K562 (cell line): Measurements from ENCODE around the gene ECM2. TPM values are rescaled to one million over a fixed set of nuclear protein-coding genes. Genes with fewer than 3 reads are reported as not detected.

ENCODE experiments used
- CEBPB ChIP-seq: fragments of 450-650 bp; IDR thresholded peaks from 2 replicates; pipeline ENCODE4 v1.6.1; 2016; ENCODE audit warnings: missing genetic modification characterization, missing compliant biosample characterization
- CREB1 ChIP-seq, 2 experiments: sonication (generic) in 1 of 2; formaldehyde crosslinking in 1 of 2; IDR thresholded peaks; 2 replicates each; pipeline versions ENCODE4 v1.6.1 to v1.8.0; 2012 to 2022; ENCODE audit warnings: inconsistent platforms in 1 of 2, mild to moderate bottlenecking in 1 of 2, missing genetic modification reagents in 1 of 2, moderate library complexity in 1 of 2
- FIP1L1 ChIP-seq: fragments of 200-400 bp; formaldehyde crosslinking; IDR thresholded peaks from 2 replicates; pipeline ENCODE4 v1.6.1; 2018; ENCODE audit warnings: mild to moderate bottlenecking, low read depth, low read length; ENCODE audit not compliant: poor library complexity, severe bottlenecking
- LEF1 ChIP-seq: fragments of 450-650 bp; IDR thresholded peaks from 2 replicates; pipeline ENCODE4 v1.6.1; 2016; ENCODE audit warnings: mild to moderate bottlenecking
- MAFF ChIP-seq: IDR thresholded peaks from 2 replicates; pipeline ENCODE4 v1.6.1; 2012; ENCODE audit warnings: low read length, improper control_type of control experiment
- MAFK ChIP-seq: IDR thresholded peaks from 2 replicates; pipeline ENCODE4 v1.6.1; 2011; ENCODE audit warnings: low read length, improper control_type of control experiment
- NRF1 ChIP-seq, 2 experiments: fragments of 450-650 bp; IDR thresholded peaks in 1 of 2; conservative IDR thresholded peaks in 1 of 2; 2 replicates each; pipeline ENCODE4 v1.6.1; 2014; ENCODE audit warnings: mild to moderate bottlenecking in 2 of 2
- RNF2 ChIP-seq: sonication (generic); IDR thresholded peaks from 2 replicates; pipeline ENCODE4 v1.6.1; 2016
- SREBF2 ChIP-seq: sonication (generic); formaldehyde crosslinking; IDR thresholded peaks from 2 replicates; pipeline ENCODE4 v1.4.0; 2020; ENCODE audit warnings: mild to moderate bottlenecking, missing genetic modification reagents
- SUPT5H ChIP-seq: fragments of 450-650 bp; IDR thresholded peaks from 2 replicates; pipeline ENCODE4 v1.6.1; 2016
- TAF1 ChIP-seq: IDR thresholded peaks from 2 replicates; pipeline ENCODE4 v1.6.1; 2011; ENCODE audit warnings: mild to moderate bottlenecking, low read length, moderate library complexity; ENCODE audit not compliant: insufficient read depth, control insufficient read depth, severe bottlenecking; ENCODE audit errors: extremely low read depth
- TAF15 ChIP-seq: fragments of 200-400 bp; formaldehyde crosslinking; IDR thresholded peaks from 2 replicates; pipeline ENCODE4 v1.6.1; 2017; ENCODE audit warnings: mild to moderate bottlenecking, low read depth, low read length, moderate library complexity
- TRIM24 ChIP-seq, 2 experiments: fragments of 450-650 bp; IDR thresholded peaks; 2 replicates each; pipeline ENCODE4 v1.6.1; 2016
- ZNF444 ChIP-seq: fragments of 250-450 bp; sonication (Bioruptor Pico); IDR thresholded peaks from 2 replicates; pipeline ENCODE4 v1.4.0; 2020; ENCODE audit warnings: mild to moderate bottlenecking, moderate library complexity
- ZNF511 ChIP-seq: sonication (generic); formaldehyde crosslinking; IDR thresholded peaks from 2 replicates; pipeline ENCODE4 v1.8.0; 2022; ENCODE audit warnings: mild to moderate bottlenecking, missing genetic modification reagents
- ZNF609 ChIP-seq: sonication (generic); formaldehyde crosslinking; IDR thresholded peaks from 2 replicates; pipeline ENCODE4 v1.8.1; 2023; ENCODE audit warnings: missing genetic modification reagents, mild to moderate bottlenecking, borderline replicate concordance
- ZNF785 ChIP-seq: fragments of 250-450 bp; sonication (Bioruptor Pico); IDR thresholded peaks from 2 replicates; pipeline ENCODE4 v1.4.0; 2020; ENCODE audit warnings: mild to moderate bottlenecking
- polyA plus RNA-seq, 8 experiments: library from polyadenylated mRNA; depleted of rRNA in 4 of 8; stranded (reverse) in 5 of 8; unstranded in 3 of 8; fragments of >200 nt; fragmentation: Nextera tagmentation in 2 of 8; fragmentation: Illumina TruSeq in 1 of 8; extraction: Ambion mirVana in 2 of 8; extraction: Trizol in 1 of 8; gene quantifications; 2 replicates each; pipeline versions ENCODE4 v1.2.1 to v1.2.3, GENCODE V29; 2011 to 2014; ENCODE audit warnings: inconsistent platforms in 1 of 8, missing spikeins in 1 of 8
- total RNA-seq, 7 experiments: library from RNA; depleted of rRNA in 6 of 7; stranded (reverse); fragments of >200 nt in 6 of 7; fragmentation: Illumina TruSeq in 2 of 7; extraction: Trizol in 2 of 7; gene quantifications; 2 replicates each; pipeline versions ENCODE4 v1.2.1 to v1.2.3, GENCODE V29; 2011 to 2021; ENCODE audit warnings: low replicate concordance in 1 of 7

Gene ECM2
- total and polyA plus RNA-seq, 9 of the 15 experiments (the other 6 are each of a cell fraction or from before 2014, with no cell fraction given), result 0.03 to 0.07 TPM; not detected in 7

- TF ChIP-seq MAFK (peak; percentile 29; the same call in 1 of the 2 replicates), ZNF444 (CRISPR knock-in tag) (no peak), SREBF2 (no peak), NRF1 (conservative IDR thresholded peaks at IDR 0.05 in 1 of 2, IDR thresholded peaks at IDR 0.05 in 1 of 2) (no peak), CEBPB (no peak), FIP1L1 (no peak), TRIM24 (IDR thresholded peaks at IDR 0.05) (no peak), CREB1 (IDR thresholded peaks at IDR 0.05) (no peak), CREB1 (CRISPR knock-in tag; IDR thresholded peaks at IDR 0.05) (no peak), SUPT5H (no peak), TAF1 (no peak), TAF15 (no peak), ZNF609 (CRISPR knock-in tag) (no peak), ZNF785 (no peak), ZNF511 (no peak), LEF1 (no peak), RNF2 (no peak), MAFF (no peak)
These were observed 49.4 kb downstream of the ECM2 start (continued) for GRCh38 chr9:92486371-92486770.
